Neural progenitor cell (in vitro differentiated cells): Measurements from ENCODE around the gene ARL15. TPM values are rescaled to one million over a fixed set of nuclear protein-coding genes. Genes with fewer than 3 reads are reported as not detected.
A peak's percentile ranks its signal among the peaks of the same experiment; 100 is the strongest.
"Not testable (repeated sequence)": the region's sequence is repeated elsewhere in the genome, so short reads cannot be mapped to it uniquely, and the experiment has no call there.

Experiments used
- DNase-seq: peaks from one replicate; pipeline ENCODE4 v3.0.0-alpha.2; 2016; ENCODE audit warnings: low spot score
- H2AFZ ChIP-seq: fragments of 200-600 bp; sonication (generic); replicated peaks from 2 replicates; pipeline ENCODE4 v1.6.1; 2016; ENCODE audit warnings: antibody characterized with exemption
- H3F3A ChIP-seq: fragments of 200-600 bp; sonication (generic); 2 replicates; pipeline ENCODE4 v1.6.1; 2016; ENCODE audit warnings: antibody characterized with exemption, low read depth
- H3K27ac ChIP-seq: fragments of 200-600 bp; sonication (generic); 2 replicates; pipeline ENCODE4 v1.5.1; 2016; ENCODE audit warnings: mild to moderate bottlenecking
- H3K27me3 ChIP-seq: fragments of 200-600 bp; sonication (generic); 2 replicates; pipeline ENCODE4 v1.6.1; 2016; ENCODE audit warnings: mild to moderate bottlenecking, moderate library complexity
- H3K36me3 ChIP-seq: fragments of 200-600 bp; sonication (generic); 2 replicates; pipeline ENCODE4 v1.5.1; 2016
- H3K4me1 ChIP-seq: fragments of 200-600 bp; sonication (generic); 2 replicates; pipeline ENCODE4 v1.6.1; 2016; ENCODE audit warnings: mixed run types
- H3K4me2 ChIP-seq: fragments of 200-600 bp; sonication (generic); 2 replicates; pipeline ENCODE4 v1.6.1; 2016
- H3K4me3 ChIP-seq: fragments of 200-600 bp; sonication (generic); 2 replicates; pipeline ENCODE4 v1.5.1; 2016
- H3K79me2 ChIP-seq: fragments of 200-600 bp; sonication (generic); 2 replicates; pipeline ENCODE4 v1.6.1; 2016; ENCODE audit warnings: low read depth
- H3K9ac ChIP-seq: fragments of 200-600 bp; sonication (generic); 2 replicates; pipeline ENCODE4 v1.6.1; 2016
- H3K9me3 ChIP-seq: fragments of 200-600 bp; sonication (generic); 2 replicates; pipeline ENCODE4 v1.5.1; 2016; ENCODE audit warnings: low read depth
- H4K20me1 ChIP-seq: fragments of 200-600 bp; sonication (generic); 2 replicates; pipeline ENCODE4 v1.6.1; 2016; ENCODE audit warnings: low read depth
- H3K27ac Mint-ChIP-seq: 3 replicates; pipeline ENCODE4 v1.8.0; 2021; ENCODE audit warnings: mixed read lengths
- H3K27me3 Mint-ChIP-seq: 2 replicates; pipeline ENCODE4 v1.8.0; 2022; ENCODE audit warnings: low read depth, mild to moderate bottlenecking, inconsistent platforms, moderate library complexity, mixed read lengths; ENCODE audit not compliant: insufficient read depth
- H3K36me3 Mint-ChIP-seq: 3 replicates; pipeline ENCODE4 v1.8.0; 2021; ENCODE audit warnings: mixed read lengths
- H3K4me1 Mint-ChIP-seq: 3 replicates; pipeline ENCODE4 v1.8.0; 2021; ENCODE audit warnings: mixed read lengths
- H3K4me3 Mint-ChIP-seq: 3 replicates; pipeline ENCODE4 v1.8.0; 2021; ENCODE audit warnings: mild to moderate bottlenecking, moderate library complexity, mixed read lengths
- H3K9me3 Mint-ChIP-seq: 3 replicates; pipeline ENCODE4 v1.8.0; 2020; ENCODE audit warnings: mixed read lengths
- EZH2 ChIP-seq: fragments of 200-600 bp; sonication (generic); IDR thresholded peaks from 2 replicates; pipeline ENCODE4 v1.6.1; 2017; ENCODE audit warnings: antibody characterized with exemption, mild to moderate bottlenecking, moderate library complexity
- EZH2phosphoT487 ChIP-seq: fragments of 200-600 bp; sonication (generic); IDR thresholded peaks from 2 replicates; pipeline ENCODE4 v1.6.1; 2017; ENCODE audit warnings: antibody characterized with exemption
- total RNA-seq: library from RNA; depleted of rRNA; stranded (reverse); fragments of >200 nt; gene quantifications from 2 replicates; pipeline ENCODE4 v1.2.3, GENCODE V29; 2015; ENCODE audit warnings: low replicate concordance
- TF ChIP-seq, protein P1 (sequence below): fragments of 200-600 bp; sonication (generic); IDR thresholded peaks from 2 replicates; pipeline ENCODE4 v1.5.1; 2017; ENCODE audit warnings: antibody characterized with exemption, mild to moderate bottlenecking

Gene ARL15
- total RNA-seq, 1 donor from 2014 or later, result 39.1 TPM

DNA sequence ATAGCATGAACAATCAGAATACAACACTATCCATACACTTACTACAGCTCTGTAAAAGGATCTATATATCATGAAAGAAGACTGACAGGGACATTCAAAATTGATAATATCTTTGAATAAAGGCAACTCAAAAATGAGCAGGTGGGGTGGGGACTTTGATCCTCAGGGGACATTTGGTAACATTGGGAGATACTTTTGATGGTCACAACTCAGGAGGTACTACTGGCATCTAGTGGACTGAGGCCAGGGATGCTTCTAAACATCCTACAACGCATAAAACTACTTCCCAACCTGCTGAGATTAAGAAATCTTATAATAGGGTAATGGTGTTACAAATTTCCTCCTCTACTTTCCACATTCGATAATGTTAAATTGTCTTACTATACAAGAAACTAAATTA lies 243.9 kb downstream of the ARL15 start:
- no peak overlapping the region for H2AFZ ChIP-seq
- H3K9ac ChIP-seq, result no peak overlapping the region
- peaks cover 30% of the 10 kb centered on the region for H3K4me1 ChIP-seq
- Mint-ChIP-seq H3K36me3 (no peaks in the 10 kb centered on the region), H3K27me3 (no peaks in the 10 kb centered on the region), H3K4me3 (no peak overlapping the region), H3K4me1 (peaks cover 8% of the 10 kb centered on the region), H3K9me3 (no peaks in the 10 kb centered on the region), H3K27ac (no peak overlapping the region)
- no peak overlapping the region for H3K4me3 ChIP-seq
- no peaks in the 10 kb centered on the region for H3K9me3 ChIP-seq
- no peaks in the 10 kb centered on the region for H4K20me1 ChIP-seq
- H3K36me3 ChIP-seq, result no peaks in the 10 kb centered on the region
- no peak overlapping the region for H3K27ac ChIP-seq
- H3K79me2 ChIP-seq, result no peaks in the 10 kb centered on the region
- no peaks in the 10 kb centered on the region for H3K27me3 ChIP-seq
- no peak for TF ChIP-seq EZH2
- TF ChIP-seq, protein P1, sequence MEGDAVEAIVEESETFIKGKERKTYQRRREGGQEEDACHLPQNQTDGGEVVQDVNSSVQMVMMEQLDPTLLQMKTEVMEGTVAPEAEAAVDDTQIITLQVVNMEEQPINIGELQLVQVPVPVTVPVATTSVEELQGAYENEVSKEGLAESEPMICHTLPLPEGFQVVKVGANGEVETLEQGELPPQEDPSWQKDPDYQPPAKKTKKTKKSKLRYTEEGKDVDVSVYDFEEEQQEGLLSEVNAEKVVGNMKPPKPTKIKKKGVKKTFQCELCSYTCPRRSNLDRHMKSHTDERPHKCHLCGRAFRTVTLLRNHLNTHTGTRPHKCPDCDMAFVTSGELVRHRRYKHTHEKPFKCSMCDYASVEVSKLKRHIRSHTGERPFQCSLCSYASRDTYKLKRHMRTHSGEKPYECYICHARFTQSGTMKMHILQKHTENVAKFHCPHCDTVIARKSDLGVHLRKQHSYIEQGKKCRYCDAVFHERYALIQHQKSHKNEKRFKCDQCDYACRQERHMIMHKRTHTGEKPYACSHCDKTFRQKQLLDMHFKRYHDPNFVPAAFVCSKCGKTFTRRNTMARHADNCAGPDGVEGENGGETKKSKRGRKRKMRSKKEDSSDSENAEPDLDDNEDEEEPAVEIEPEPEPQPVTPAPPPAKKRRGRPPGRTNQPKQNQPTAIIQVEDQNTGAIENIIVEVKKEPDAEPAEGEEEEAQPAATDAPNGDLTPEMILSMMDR, result peak; percentile 46
- TF ChIP-seq EZH2phosphoT487, result no peak
- no peak overlapping the region for H3K4me2 ChIP-seq
- no peak for DNase-seq
- H3F3A ChIP-seq, result peaks cover 12% of the 10 kb centered on the region

DNA sequence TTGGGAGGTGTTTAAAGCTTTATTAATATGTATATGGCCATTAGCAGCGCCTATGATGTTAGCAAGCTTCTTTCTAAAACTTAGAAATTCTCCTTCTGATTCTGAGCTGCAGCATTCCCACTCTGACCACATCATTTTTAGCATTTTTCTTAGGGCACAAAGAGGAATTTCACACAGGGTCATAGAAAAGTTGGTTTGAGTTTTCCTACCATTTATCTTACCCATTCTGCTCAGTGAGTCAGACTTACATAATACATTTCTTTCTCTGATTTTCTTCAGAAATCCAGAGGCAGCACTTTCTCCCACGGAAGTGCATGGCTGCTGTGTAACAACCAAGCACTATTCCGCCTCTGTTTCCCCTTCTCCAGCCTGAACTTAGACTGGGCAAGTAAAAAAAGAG lies 246.6 kb downstream of the ARL15 start:
- Mint-ChIP-seq H3K9me3 (no peaks in the 10 kb centered on the region), H3K4me1 (peaks cover 8% of the 10 kb centered on the region), H3K27ac (no peak overlapping the region), H3K4me3 (no peak overlapping the region), H3K27me3 (no peaks in the 10 kb centered on the region), H3K36me3 (no peaks in the 10 kb centered on the region)
- TF ChIP-seq EZH2phosphoT487 (no peak), EZH2 (no peak)
- TF ChIP-seq, protein P1, result no peak
- Histone ChIP-seq H3K27ac (no peak overlapping the region), H3K4me3 (no peak overlapping the region), H3K4me1 (peaks cover 29% of the 10 kb centered on the region), H3K36me3 (no peaks in the 10 kb centered on the region), H4K20me1 (no peaks in the 10 kb centered on the region), H3K9me3 (no peaks in the 10 kb centered on the region), H3K79me2 (no peaks in the 10 kb centered on the region), H3K27me3 (no peaks in the 10 kb centered on the region), H3K9ac (no peak overlapping the region), H3K4me2 (no peak overlapping the region), H3F3A (peaks cover 12% of the 10 kb centered on the region), H2AFZ (no peak overlapping the region)
- no peak for DNase-seq

DNA sequence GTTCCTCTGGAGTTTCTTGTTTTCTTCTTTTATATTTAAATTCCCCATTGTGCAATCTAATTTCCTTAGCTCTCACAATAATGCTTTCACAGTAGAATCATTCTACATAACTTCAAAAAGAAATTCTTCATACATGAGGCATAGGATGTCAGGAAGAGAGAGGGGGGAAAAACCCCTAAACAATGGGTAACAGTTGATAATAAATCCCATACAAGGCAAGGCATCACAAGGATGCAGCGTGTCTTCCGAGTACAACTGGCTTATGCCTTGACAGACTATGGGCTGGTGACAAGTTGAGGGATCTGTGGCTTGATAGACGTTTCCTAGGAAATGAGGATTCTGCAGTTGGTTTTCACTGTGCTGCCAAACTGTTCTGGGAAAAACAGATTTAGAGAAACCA lies 247.4 kb downstream of the ARL15 start:
- Histone ChIP-seq H3K27ac (no peak overlapping the region), H3K36me3 (no peaks in the 10 kb centered on the region), H3K9ac (no peak overlapping the region), H3K79me2 (no peaks in the 10 kb centered on the region), H2AFZ (no peak overlapping the region), H3K9me3 (no peaks in the 10 kb centered on the region), H3F3A (peaks cover 5% of the 10 kb centered on the region), H3K4me3 (no peak overlapping the region), H4K20me1 (no peaks in the 10 kb centered on the region), H3K4me2 (no peak overlapping the region), H3K4me1 (peaks cover 20% of the 10 kb centered on the region), H3K27me3 (no peaks in the 10 kb centered on the region)
- no peak overlapping the region for H3K27ac Mint-ChIP-seq
- no peak overlapping the region for H3K4me3 Mint-ChIP-seq
- DNase-seq, result no peak
- no peak for TF ChIP-seq EZH2phosphoT487
- TF ChIP-seq EZH2, result no peak
- no peaks in the 10 kb centered on the region for H3K36me3 Mint-ChIP-seq
- peaks cover 8% of the 10 kb centered on the region for H3K4me1 Mint-ChIP-seq
- H3K27me3 Mint-ChIP-seq, result no peaks in the 10 kb centered on the region
- no peaks in the 10 kb centered on the region for H3K9me3 Mint-ChIP-seq

- H3K36me3 ChIP-seq, H2AFZ ChIP-seq, H3K27ac Mint-ChIP-seq, H3K4me1 Mint-ChIP-seq, H3K9ac ChIP-seq, H3K36me3 Mint-ChIP-seq, H3K27me3 ChIP-seq, H3K4me2 ChIP-seq, H3K9me3 Mint-ChIP-seq, H3K9me3 ChIP-seq, DNase-seq, H3K27me3 Mint-ChIP-seq, H3K27ac ChIP-seq, H3F3A ChIP-seq, H4K20me1 ChIP-seq, H3K79me2 ChIP-seq, H3K4me3 Mint-ChIP-seq, H3K4me3 ChIP-seq: not testable (repeated sequence)
- peaks cover 16% of the 10 kb centered on the region for H3K4me1 ChIP-seq
Measured at GRCh38 chr5:54060919-54061318, 249.5 kb downstream of the ARL15 start.
